Panc1 (cell line): ENCODE data around the gene STXBP5. TPM values are rescaled to one million over a fixed set of nuclear protein-coding genes. Genes with fewer than 3 reads are reported as not detected.

Experiments
- ATAC-seq: fragments of 200-7000 bp; cut with Tn5 transposase; 2 replicates; pipeline ENCODE4 v1.9.1; 2020; ENCODE audit warnings: mild to moderate bottlenecking, moderate library complexity
- BruUV-seq: library from RNA; stranded (reverse); fragments of 400-500 nt; replicated peaks from 2 replicates; lab custom pipeline; 2021; lab: Mats Ljungman, UMichigan
- CTCF ChIA-PET: fragments of 300-600 bp; sonication (Branson Sonifier 250); formaldehyde crosslinking; loops from one replicate; lab custom pipeline; 2022; ENCODE audit warnings: antibody characterized with exemption; lab: Charles Lee
- POLR2A ChIA-PET: fragments of 300-600 bp; sonication (Branson Sonifier 250); formaldehyde crosslinking; loops from one replicate; lab custom pipeline; 2022; ENCODE audit warnings: antibody characterized with exemption; lab: Charles Lee
- DNase-seq: peaks from one replicate; pipeline ENCODE4 v3.0.0-alpha.2; 2010; ENCODE audit warnings: low read depth, low spot score
- H3K27ac ChIP-seq: 2 replicates; pipeline ENCODE4 v1.5.1; 2011; ENCODE audit warnings: mild to moderate bottlenecking, low read length, inconsistent platforms
- H3K27me3 ChIP-seq: fragments of 200-500 bp; sonication (Bioruptor generic); 2 replicates; pipeline ENCODE4 v1.6.0; 2014; ENCODE audit warnings: low read length, inconsistent platforms; ENCODE audit not compliant: control insufficient read depth, insufficient read depth
- H3K36me3 ChIP-seq: fragments of 200-500 bp; sonication (Bioruptor generic); 2 replicates; pipeline ENCODE4 v1.5.1; 2014; ENCODE audit warnings: inconsistent platforms, mild to moderate bottlenecking, low read length, moderate library complexity; ENCODE audit not compliant: control insufficient read depth, insufficient read depth
- H3K4me1 ChIP-seq: 2 replicates; pipeline ENCODE4 v1.5.1; 2011; ENCODE audit warnings: inconsistent platforms, mild to moderate bottlenecking, low read length, moderate library complexity; ENCODE audit not compliant: control insufficient read depth, insufficient read depth
- H3K4me3 ChIP-seq, 2 experiments: 2 replicates each; pipeline ENCODE4 v1.5.1; 2011 to 2012; ENCODE audit warnings: low read depth in 2 of 2, low read length in 2 of 2, mild to moderate bottlenecking in 2 of 2, inconsistent platforms in 1 of 2, moderate library complexity in 1 of 2
- H3K9me3 ChIP-seq: fragments of 200-500 bp; sonication (Bioruptor generic); 2 replicates; pipeline ENCODE4 v1.5.1; 2014; ENCODE audit warnings: low read depth, mild to moderate bottlenecking, inconsistent platforms, low read length, moderate library complexity; ENCODE audit not compliant: control insufficient read depth, insufficient read depth
- POLR2AphosphoS5 ChIP-seq: IDR thresholded peaks from 2 replicates; pipeline ENCODE4 v1.6.1; 2012; ENCODE audit warnings: mild to moderate bottlenecking, low read depth, low read length, moderate library complexity
- SIN3A ChIP-seq: IDR thresholded peaks from 2 replicates; pipeline ENCODE4 v1.6.1; 2012; ENCODE audit warnings: low read depth, mild to moderate bottlenecking, low read length, moderate library complexity, borderline replicate concordance; ENCODE audit not compliant: insufficient read depth
- TCF7L2 ChIP-seq: IDR thresholded peaks from 2 replicates; pipeline ENCODE4 v1.6.1; 2011; ENCODE audit warnings: mild to moderate bottlenecking, low read depth, low read length, inconsistent platforms
- in situ Hi-C: cut with HindIII; loops from 2 replicates; pipeline ENCODE4 v1.10.0; 2016; ENCODE audit warnings: low sequenced_read_pairs, low pct_unique_long_range_greater_than_20kb
- intact Hi-C: fragments of 100-400 bp; cut with micrococcal nuclease; formaldehyde crosslinking; loops from one replicate; pipeline ENCODE4 v1.10.0; 2022; ENCODE audit not compliant: unreplicated experiment
- total RNA-seq: library from RNA; stranded (reverse); gene quantifications from one replicate; pipeline ENCODE4 v1.2.1, GENCODE V29; 2021; ENCODE audit not compliant: unreplicated experiment
- TF ChIP-seq, protein P1 (sequence below): fragments of 450-650 bp; IDR thresholded peaks from 2 replicates; pipeline ENCODE4 v1.5.1; 2017; ENCODE audit warnings: mild to moderate bottlenecking
- TF ChIP-seq, protein P2 (sequence below), 2 experiments: IDR thresholded peaks; 2 replicates each; pipeline ENCODE4 v1.6.1; 2011 to 2012; ENCODE audit warnings: low read depth in 2 of 2, control low read depth in 1 of 2, low read length in 1 of 2, mild to moderate bottlenecking in 1 of 2, moderate library complexity in 1 of 2; ENCODE audit not compliant: insufficient read depth in 1 of 2

STXBP5 gene
- total RNA-seq, 1 experiment from 2014 or later = 77.8 TPM

DNA sequence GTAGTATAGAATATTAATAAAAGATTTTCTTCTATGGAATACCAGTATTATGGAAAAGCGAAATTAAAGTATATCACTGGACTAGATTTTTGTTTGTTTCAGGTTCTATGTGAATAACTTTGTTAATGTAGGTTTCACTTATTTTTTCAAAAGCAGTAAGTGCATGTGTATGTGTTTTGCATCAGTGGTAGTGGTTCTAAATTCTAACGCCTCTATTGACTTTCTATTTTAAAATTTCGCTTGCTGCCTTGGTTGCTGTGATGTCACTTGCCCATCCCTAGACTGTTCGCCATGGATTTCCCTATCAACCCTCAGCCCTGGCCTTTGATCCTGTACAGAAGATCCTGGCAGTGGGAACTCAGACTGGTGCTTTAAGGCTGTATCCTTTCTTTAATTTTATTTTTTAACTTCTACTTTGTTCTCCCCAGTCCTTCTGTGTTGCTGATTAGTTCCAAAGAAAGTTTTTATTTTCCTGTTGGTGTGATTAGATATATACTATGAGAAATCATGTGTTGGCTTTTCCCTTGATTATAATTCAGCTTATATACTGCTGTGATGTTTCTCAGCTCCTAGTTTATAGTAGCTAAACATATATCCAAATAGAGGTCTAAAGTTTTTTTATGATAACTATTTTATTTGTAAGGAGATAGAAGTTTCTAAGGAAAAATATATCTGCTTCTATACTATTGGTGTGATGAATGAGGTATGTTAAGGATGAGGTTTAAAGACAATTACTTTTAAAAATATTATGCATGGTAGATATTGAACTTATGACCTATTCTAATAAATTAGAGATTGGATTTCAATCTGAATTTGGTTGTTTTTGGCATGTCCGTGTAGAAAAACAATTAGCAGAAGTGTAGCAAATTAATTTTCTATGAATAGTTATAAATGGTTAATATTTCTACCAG is 1.7 kb downstream of the STXBP5 start:
- ChIA-PET CTCF (no interaction called here), POLR2A (interaction anchor here (0.6 kb wide), 2 partner anchors 50 to 384 kb away, joined by 3 to 4 read pairs; no protein-coding TSS in a partner anchor)
- TF ChIP-seq TCF7L2 = peak; percentile 47; the same call in 1 of the 2 replicates
- TF ChIP-seq, protein P1, sequence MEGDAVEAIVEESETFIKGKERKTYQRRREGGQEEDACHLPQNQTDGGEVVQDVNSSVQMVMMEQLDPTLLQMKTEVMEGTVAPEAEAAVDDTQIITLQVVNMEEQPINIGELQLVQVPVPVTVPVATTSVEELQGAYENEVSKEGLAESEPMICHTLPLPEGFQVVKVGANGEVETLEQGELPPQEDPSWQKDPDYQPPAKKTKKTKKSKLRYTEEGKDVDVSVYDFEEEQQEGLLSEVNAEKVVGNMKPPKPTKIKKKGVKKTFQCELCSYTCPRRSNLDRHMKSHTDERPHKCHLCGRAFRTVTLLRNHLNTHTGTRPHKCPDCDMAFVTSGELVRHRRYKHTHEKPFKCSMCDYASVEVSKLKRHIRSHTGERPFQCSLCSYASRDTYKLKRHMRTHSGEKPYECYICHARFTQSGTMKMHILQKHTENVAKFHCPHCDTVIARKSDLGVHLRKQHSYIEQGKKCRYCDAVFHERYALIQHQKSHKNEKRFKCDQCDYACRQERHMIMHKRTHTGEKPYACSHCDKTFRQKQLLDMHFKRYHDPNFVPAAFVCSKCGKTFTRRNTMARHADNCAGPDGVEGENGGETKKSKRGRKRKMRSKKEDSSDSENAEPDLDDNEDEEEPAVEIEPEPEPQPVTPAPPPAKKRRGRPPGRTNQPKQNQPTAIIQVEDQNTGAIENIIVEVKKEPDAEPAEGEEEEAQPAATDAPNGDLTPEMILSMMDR = no peak
- peaks cover 9% of the 10 kb centered on the region; the same call in 1 of the 2 replicates for H3K36me3 ChIP-seq
- H3K9me3 ChIP-seq = no peaks in the 10 kb centered on the region
- no peaks in the 10 kb centered on the region for H3K27me3 ChIP-seq
- DNase-seq = no peak
- ATAC-seq = no peak
- H3K4me3 ChIP-seq = peak overlapping the region; percentile 62 to 92
- TSS peak; percentile 44 for BruUV-seq
- in situ Hi-C loops = no loop called here
- H3K4me1 ChIP-seq = peaks cover 31% of the 10 kb centered on the region
- H3K27ac ChIP-seq = peak overlapping the region; percentile 95
- intact Hi-C loops = no loop called here

DNA sequence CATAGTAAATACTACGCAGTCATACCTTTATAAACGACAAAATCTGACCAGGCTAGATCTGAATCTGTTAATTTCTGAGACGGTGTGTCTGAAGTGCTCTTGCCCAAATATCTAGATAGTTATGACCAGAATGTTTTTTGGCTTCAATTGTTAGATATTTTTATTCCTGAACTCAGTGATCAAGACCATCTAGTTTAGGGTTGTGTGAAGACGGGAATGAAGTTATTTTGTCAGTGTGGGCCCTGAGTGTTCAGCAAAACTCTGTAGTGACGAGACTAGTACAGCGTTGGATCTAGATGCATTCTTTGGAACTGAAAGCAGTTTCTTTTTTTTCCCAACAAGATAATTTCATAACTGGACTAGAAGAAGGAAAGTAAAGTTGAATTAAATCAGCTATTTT is 3.1 kb downstream of the STXBP5 start:
- in situ Hi-C loops = no loop called here
- TF ChIP-seq, protein P2, sequence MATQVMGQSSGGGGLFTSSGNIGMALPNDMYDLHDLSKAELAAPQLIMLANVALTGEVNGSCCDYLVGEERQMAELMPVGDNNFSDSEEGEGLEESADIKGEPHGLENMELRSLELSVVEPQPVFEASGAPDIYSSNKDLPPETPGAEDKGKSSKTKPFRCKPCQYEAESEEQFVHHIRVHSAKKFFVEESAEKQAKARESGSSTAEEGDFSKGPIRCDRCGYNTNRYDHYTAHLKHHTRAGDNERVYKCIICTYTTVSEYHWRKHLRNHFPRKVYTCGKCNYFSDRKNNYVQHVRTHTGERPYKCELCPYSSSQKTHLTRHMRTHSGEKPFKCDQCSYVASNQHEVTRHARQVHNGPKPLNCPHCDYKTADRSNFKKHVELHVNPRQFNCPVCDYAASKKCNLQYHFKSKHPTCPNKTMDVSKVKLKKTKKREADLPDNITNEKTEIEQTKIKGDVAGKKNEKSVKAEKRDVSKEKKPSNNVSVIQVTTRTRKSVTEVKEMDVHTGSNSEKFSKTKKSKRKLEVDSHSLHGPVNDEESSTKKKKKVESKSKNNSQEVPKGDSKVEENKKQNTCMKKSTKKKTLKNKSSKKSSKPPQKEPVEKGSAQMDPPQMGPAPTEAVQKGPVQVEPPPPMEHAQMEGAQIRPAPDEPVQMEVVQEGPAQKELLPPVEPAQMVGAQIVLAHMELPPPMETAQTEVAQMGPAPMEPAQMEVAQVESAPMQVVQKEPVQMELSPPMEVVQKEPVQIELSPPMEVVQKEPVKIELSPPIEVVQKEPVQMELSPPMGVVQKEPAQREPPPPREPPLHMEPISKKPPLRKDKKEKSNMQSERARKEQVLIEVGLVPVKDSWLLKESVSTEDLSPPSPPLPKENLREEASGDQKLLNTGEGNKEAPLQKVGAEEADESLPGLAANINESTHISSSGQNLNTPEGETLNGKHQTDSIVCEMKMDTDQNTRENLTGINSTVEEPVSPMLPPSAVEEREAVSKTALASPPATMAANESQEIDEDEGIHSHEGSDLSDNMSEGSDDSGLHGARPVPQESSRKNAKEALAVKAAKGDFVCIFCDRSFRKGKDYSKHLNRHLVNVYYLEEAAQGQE (IDR thresholded peaks at IDR 0.05; ENCODE audit: insufficient read depth in 1 of 2, low read depth in 2 of 2, low read length in 1 of 2) = no peak
- TF ChIP-seq TCF7L2 (no peak), POLR2AphosphoS5 (no peak), SIN3A (no peak)
- TF ChIP-seq, protein P1 = no peak
- no TSS peak for BruUV-seq
- peak overlapping the region; percentile 11 to 92; a peak in 3 of 4 replicates for H3K4me3 ChIP-seq
- POLR2A ChIA-PET = no interaction called here
- CTCF ChIA-PET = no interaction called here
- ATAC-seq (no peak), DNase-seq (no peak)
- H3K27me3 ChIP-seq = no peaks in the 10 kb centered on the region
- no peaks in the 10 kb centered on the region for H3K9me3 ChIP-seq
- peak overlapping the region; percentile 95 for H3K27ac ChIP-seq
- intact Hi-C loops = no loop called here
- H3K36me3 ChIP-seq = peaks cover 9% of the 10 kb centered on the region; the same call in 1 of the 2 replicates
- H3K4me1 ChIP-seq = peaks cover 32% of the 10 kb centered on the region
